Activated naive CD4-positive, alpha-beta T cell treated with anti-CD3 and anti-CD28 coated beads for 36 hours (primary cell): ENCODE data around the gene ZXDC. TPM values are rescaled to one million over a fixed set of nuclear protein-coding genes. Genes with fewer than 3 reads are reported as not detected.

Experiments used
- CTCF ChIA-PET: fragments of 350-600 bp; sonication (Branson Sonifier 250); formaldehyde crosslinking; loops from one replicate; lab custom pipeline; 2021; ENCODE audit warnings: antibody characterized with exemption; lab: Charles Lee
- DNase-seq: peaks from one replicate; pipeline ENCODE4 v3.0.0-alpha.2; 2020
- H3K27ac Mint-ChIP-seq: one replicate; pipeline ENCODE4 v1.8.0; 2021; ENCODE audit warnings: mild to moderate bottlenecking, mixed read lengths
- H3K27me3 Mint-ChIP-seq: one replicate; pipeline ENCODE4 v1.8.0; 2021; ENCODE audit warnings: low read depth, mixed read lengths
- H3K36me3 Mint-ChIP-seq: one replicate; pipeline ENCODE4 v1.8.0; 2021; ENCODE audit warnings: low read depth, mixed read lengths
- H3K4me1 Mint-ChIP-seq: one replicate; pipeline ENCODE4 v1.8.0; 2021; ENCODE audit warnings: low read depth, mixed read lengths
- H3K4me3 Mint-ChIP-seq: one replicate; pipeline ENCODE4 v1.8.0; 2021; ENCODE audit warnings: mild to moderate bottlenecking, moderate library complexity, mixed read lengths
- H3K9me3 Mint-ChIP-seq: one replicate; pipeline ENCODE4 v1.8.0; 2021; ENCODE audit warnings: mixed read lengths
- intact Hi-C: fragments of 100-400 bp; cut with micrococcal nuclease; formaldehyde crosslinking; loops from one replicate; pipeline ENCODE4 v1.15.1; 2023
- total RNA-seq, 2 experiments: library from RNA; stranded (reverse); gene quantifications; one replicate each; pipeline ENCODE4 v1.2.3, GENCODE V29; 2021

The ZXDC gene
- total RNA-seq, 2 experiments from 2014 or later: 23.9 TPM

DNA sequence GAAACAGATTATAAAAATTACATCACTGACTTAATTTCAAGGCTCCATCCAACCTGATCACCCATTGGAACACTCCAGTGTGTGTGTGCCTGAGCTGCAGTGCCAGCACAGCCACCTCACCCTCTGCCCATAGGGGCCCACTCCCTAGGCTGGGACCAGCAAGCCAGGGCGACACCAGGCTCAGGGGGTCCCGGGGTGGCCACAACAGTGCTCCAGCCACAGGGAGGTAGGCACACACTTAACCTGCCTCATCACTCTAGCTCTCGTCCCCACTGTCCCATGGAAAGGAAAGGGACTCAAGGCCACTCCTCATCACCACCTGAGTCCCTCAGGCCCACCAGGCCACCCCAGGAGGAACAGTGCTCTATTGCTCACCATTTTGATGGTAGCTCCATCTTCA is 24.9 kb downstream of the ZXDC start:
- DNase-seq: no peak
- Mint-ChIP-seq H3K9me3 (no peaks in the 10 kb centered on the region), H3K27me3 (no peaks in the 10 kb centered on the region), H3K27ac (no peak overlapping the region), H3K36me3 (peaks cover 6% of the 10 kb centered on the region), H3K4me1 (no peaks in the 10 kb centered on the region), H3K4me3 (no peak overlapping the region)
- intact Hi-C loops: no loop called here
- CTCF ChIA-PET: no interaction called here

DNA sequence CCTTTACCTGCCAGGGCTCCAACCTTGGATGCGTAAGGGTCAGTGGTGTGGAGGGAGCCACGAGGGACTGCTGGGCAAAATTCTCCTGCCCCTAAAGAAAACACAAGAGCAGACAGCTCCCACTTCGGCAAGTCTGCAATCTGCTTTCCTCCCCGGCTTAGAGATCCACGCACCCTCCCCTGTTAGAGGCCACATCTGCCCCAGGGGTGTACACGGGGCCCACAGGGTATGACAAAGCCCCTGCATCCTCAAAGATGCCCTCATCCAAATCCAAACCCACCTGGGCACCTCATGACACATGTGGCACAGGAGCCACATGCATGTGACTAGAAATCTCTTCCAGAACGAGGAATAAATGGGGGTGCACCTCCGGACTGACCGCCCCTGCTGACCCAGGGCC is 25.5 kb downstream of the ZXDC start:
- Mint-ChIP-seq H3K9me3 (no peaks in the 10 kb centered on the region), H3K27ac (no peak overlapping the region), H3K4me3 (no peak overlapping the region), H3K27me3 (no peaks in the 10 kb centered on the region), H3K36me3 (peaks cover 3% of the 10 kb centered on the region), H3K4me1 (no peaks in the 10 kb centered on the region)
- intact Hi-C loops: no loop called here
- no peak for DNase-seq
- CTCF ChIA-PET: no interaction called here

DNA sequence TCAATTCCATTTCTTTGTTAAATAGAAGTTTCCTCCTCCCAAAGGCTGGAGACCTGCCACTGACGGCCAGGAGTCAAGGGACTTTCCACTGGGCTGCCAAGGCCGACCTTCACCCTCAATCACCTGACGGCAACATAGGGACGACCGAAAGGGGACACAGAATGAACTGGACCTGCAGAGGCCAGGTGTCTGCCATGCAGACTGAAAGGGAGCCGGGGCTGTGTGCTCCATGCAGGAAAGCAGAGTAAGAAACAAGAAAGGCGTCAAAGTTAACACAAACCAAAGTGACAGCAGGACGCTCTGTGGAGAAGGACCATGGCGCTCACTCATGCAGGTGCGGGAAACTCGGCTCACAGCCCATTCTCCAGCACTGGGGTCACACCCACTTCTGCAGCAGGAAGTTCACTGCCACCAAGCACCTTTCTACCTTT is 26.1 kb downstream of the ZXDC start:
- peaks cover 3% of the 10 kb centered on the region for H3K36me3 Mint-ChIP-seq
- H3K27ac Mint-ChIP-seq: no peak overlapping the region
- DNase-seq: no peak

DNA sequence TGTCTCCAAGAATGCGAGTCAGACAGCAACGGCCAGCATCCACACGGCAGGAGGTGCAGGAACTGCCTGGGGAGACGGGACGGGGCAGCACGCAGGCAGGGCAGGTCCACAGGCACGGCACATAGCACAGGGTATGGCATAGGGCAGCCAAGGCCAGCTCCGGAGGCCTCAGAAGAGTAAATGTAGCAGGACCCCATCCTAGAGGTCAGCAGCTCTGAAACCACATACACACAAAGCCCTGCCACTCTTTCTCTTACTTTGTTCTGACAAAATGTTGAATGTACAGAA is 26.9 kb downstream of the ZXDC start:
- Mint-ChIP-seq H3K27ac (no peak overlapping the region), H3K36me3 (peaks cover 3% of the 10 kb centered on the region), H3K27me3 (no peaks in the 10 kb centered on the region), H3K4me3 (no peak overlapping the region), H3K9me3 (no peaks in the 10 kb centered on the region), H3K4me1 (no peaks in the 10 kb centered on the region)
- CTCF ChIA-PET: interaction anchor here (0.6 kb wide), 1 partner anchor 13 kb away, joined by 3 read pairs; no protein-coding TSS in a partner anchor
- intact Hi-C loops: no loop called here
- no peak for DNase-seq

More for the DNA sequence above, 26.1 kb downstream of the ZXDC start:
- Mint-ChIP-seq H3K4me1 (no peaks in the 10 kb centered on the region), H3K9me3 (no peaks in the 10 kb centered on the region), H3K4me3 (no peak overlapping the region), H3K27me3 (no peaks in the 10 kb centered on the region)
- CTCF ChIA-PET: no interaction called here
- intact Hi-C loops: no loop called here

DNA sequence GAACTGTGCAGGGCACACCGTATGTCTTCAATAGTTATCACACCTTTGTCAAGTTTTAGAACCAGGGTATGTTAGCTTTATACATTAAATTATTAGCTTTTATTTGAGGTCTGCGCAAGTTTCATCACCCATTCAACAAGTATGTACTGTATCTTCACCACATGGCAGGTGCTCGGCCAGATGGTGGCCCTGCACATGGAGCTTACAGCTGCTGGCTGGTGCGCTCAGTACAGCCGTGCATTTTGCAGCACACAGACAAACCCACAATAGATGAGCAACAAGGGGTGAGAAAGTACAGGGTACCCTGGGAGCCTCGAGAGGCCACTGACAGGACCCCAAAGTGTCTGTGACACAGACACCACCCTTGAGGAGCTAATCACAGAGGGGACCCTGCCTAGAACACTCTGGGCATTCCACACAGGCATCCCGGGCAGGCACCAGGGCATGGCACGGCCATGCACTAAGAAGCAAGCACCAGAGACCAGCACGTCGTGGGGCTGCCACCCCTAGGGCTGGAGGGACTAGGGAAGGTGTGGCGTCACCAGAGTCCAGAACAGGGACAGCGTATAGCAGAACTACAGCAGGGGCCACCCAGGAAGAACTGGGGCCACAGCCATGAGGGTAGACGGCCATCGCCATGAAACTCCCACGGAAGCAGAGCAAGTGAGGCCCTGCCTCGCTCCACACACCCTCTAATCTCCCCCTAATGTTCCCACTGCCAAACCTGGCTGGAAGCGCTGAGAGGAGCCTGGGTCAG is 27.4 kb downstream of the ZXDC start:
- H3K4me3 Mint-ChIP-seq: no peak overlapping the region
- intact Hi-C loops: no loop called here
- no peaks in the 10 kb centered on the region for H3K9me3 Mint-ChIP-seq
- no peak for DNase-seq
- H3K27me3 Mint-ChIP-seq: no peaks in the 10 kb centered on the region
- CTCF ChIA-PET: interaction anchor here (0.6 to 0.7 kb wide), 2 partner anchors 13 to 14 kb away, joined by 3 read pairs; no protein-coding TSS in a partner anchor
- H3K4me1 Mint-ChIP-seq: no peaks in the 10 kb centered on the region
- no peak overlapping the region for H3K27ac Mint-ChIP-seq
- H3K36me3 Mint-ChIP-seq: peaks cover 3% of the 10 kb centered on the region

DNA sequence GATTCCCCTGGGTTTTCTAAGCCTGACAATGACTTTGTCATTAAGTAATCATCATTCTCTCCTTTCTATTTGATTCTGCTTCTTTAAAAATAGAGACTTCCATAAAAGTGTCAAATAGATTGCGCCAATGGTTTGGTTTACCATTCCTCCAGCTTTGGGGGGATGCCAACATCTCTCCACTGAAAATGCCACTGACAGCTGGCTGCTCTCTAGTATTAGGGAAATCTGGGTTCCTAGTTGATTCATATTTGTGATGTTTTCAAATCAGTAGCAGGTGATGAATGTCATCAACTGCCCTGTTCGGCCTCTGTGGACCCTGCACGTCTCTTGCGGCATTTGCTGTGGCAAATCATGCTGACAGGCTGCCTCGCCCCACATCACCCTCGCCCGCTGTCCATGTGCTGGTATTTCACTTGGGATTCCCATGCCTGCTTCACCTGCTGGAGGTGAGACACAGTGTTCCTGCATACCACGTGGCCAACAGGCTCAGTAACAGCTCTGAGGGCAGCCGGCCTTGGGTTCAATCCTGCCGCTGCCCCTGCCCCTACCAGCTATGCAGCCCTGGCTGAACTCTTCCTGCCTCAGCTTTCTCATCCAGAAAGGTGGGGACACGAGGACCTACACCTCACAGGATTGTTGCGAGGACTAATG is 28.1 kb downstream of the ZXDC start:
- no peak overlapping the region for H3K27ac Mint-ChIP-seq
- peaks cover 3% of the 10 kb centered on the region for H3K36me3 Mint-ChIP-seq
- H3K9me3 Mint-ChIP-seq: no peaks in the 10 kb centered on the region
- CTCF ChIA-PET: interaction anchor here (0.7 kb wide), 1 partner anchor 14 kb away, joined by 3 read pairs; no protein-coding TSS in a partner anchor
- intact Hi-C loops: no loop called here
- H3K4me3 Mint-ChIP-seq: no peak overlapping the region
- H3K27me3 Mint-ChIP-seq: no peaks in the 10 kb centered on the region
- no peaks in the 10 kb centered on the region for H3K4me1 Mint-ChIP-seq
- no peak for DNase-seq

DNA sequence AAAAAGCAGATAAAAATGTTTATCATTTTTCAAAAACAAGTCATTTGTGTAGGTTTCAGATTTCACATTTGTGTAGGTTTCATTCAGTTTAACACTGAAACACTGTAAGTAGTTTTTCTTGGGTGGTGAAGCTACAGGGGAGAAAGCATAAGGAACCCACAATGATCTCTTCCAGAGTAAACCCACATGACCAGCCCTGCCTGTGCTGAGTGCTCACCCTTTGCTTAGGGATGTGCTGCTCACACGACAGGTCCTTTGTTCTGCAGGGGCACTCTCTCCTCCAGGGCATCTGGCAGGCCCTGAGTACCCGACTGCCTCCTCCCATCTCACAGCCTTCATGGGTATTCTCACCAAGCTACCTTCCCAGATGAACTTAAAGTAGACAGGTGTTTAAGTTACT is 28.9 kb downstream of the ZXDC start:
- intact Hi-C loops: no loop called here
- Mint-ChIP-seq H3K27ac (no peak overlapping the region), H3K27me3 (no peaks in the 10 kb centered on the region), H3K4me1 (no peaks in the 10 kb centered on the region), H3K9me3 (no peaks in the 10 kb centered on the region), H3K36me3 (peaks cover 3% of the 10 kb centered on the region), H3K4me3 (no peak overlapping the region)
- CTCF ChIA-PET: no interaction called here
- no peak for DNase-seq

DNA sequence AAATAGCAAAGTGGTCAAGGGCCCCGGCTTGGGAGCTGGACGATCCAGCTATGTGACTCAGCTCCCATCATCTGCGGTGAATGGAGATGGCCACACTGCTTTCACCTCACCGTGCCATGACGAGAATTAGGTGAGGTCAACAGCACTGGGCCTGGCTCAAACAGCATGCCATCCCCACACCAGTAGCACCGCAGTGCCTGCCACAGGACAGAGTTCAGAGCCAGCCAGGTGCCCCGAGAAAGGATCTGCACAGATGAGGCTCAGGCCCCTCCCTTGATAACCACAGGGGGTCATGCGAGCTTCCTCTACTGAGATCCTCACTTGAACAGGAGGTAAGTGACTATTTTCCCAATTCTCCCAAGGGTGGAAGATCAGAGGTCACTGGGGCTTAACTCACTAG is 29.4 kb downstream of the ZXDC start:
- H3K4me3 Mint-ChIP-seq: no peak overlapping the region
- no peaks in the 10 kb centered on the region for H3K9me3 Mint-ChIP-seq
- CTCF ChIA-PET: no interaction called here
- H3K36me3 Mint-ChIP-seq: peaks cover 3% of the 10 kb centered on the region
- DNase-seq: no peak
- H3K27me3 Mint-ChIP-seq: no peaks in the 10 kb centered on the region
- intact Hi-C loops: no loop called here
- H3K4me1 Mint-ChIP-seq: no peaks in the 10 kb centered on the region
- no peak overlapping the region for H3K27ac Mint-ChIP-seq

DNA sequence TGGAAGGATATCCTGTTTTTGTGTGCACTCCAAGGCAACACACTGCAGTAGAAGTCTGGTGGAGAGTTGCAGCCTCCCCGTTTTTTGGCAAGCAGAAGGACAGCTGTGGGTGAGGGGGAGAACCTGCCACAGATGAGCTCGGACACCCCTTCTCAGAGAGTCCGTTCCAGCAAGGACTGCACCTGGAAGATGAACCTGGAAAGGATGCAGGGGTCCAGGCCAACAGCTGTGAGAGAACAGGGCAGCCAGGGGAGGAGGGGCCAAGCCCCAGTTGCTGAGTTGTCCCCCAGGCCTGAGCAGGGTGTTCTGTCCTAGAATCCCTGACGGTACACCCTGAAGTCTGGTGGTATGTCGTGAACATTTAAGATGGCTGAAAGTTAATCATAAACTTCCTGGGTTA is 30.2 kb downstream of the ZXDC start:
- no peaks in the 10 kb centered on the region for H3K36me3 Mint-ChIP-seq
- CTCF ChIA-PET: no interaction called here
- H3K9me3 Mint-ChIP-seq: no peaks in the 10 kb centered on the region
- H3K27ac Mint-ChIP-seq: no peak overlapping the region
- DNase-seq: no peak
- intact Hi-C loops: no loop called here
- no peaks in the 10 kb centered on the region for H3K4me1 Mint-ChIP-seq
- H3K4me3 Mint-ChIP-seq: no peak overlapping the region
- no peaks in the 10 kb centered on the region for H3K27me3 Mint-ChIP-seq

DNA sequence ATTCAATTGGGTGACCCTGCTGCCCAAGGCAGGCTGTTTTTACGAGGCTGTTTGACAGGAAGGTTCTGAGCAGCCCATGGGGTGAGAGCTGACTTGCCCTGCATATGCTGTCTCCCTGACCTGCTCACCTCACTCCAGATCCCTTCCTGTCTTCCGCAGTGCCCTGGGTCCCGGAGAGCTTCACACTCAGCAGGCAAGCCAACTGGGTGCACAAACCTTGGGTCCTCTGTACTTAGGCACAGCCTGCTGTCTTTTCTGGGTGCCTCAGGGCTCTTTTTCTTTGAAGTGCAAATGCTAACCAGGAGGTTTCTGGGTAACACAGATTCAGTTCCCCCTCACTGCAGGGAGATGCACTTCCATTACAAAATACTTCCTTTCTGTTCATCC is 32.8 kb downstream of the ZXDC start:
- CTCF ChIA-PET: no interaction called here
- intact Hi-C loops: no loop called here
- Mint-ChIP-seq H3K9me3 (no peaks in the 10 kb centered on the region), H3K27ac (no peak overlapping the region), H3K4me3 (no peak overlapping the region), H3K4me1 (no peaks in the 10 kb centered on the region), H3K36me3 (peaks cover 6% of the 10 kb centered on the region), H3K27me3 (no peaks in the 10 kb centered on the region)
- DNase-seq: no peak

DNA sequence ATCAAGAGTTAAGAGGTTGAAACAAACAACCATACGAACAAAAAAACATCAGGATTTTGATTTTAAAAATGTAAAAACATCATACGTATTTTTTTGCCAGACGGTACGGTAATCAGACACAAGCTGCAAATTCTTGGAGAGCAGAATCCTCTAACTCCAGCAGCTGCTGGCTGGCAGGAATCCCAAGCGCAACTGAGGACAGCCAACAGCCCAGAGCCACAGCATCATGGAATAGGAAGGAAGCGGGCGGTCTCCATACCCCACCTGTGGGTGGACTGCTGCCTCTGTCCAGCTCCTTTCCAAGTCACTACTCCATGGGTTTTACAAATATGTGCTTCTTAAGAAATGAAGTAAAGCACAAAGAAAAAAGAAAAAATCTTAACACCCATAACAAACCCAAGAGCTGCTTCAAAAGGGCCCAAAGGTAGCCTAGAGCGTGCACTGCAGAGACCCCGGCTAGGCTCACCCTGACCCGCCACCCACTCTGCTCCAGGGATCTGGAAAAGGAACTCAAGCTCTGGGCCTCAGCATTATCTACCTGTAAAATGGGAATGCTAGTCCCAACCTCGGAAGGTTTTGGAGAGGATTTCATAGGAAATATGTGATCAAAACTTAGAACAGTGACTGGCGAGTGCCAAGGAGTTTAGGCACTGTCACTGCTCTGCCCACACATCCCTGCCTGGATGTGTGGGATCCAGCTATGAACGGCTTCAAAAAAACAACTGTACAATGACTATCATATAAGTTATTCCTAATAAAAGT is 33.4 kb downstream of the ZXDC start:
- Mint-ChIP-seq H3K36me3 (peaks cover 7% of the 10 kb centered on the region), H3K4me3 (no peak overlapping the region), H3K27me3 (no peaks in the 10 kb centered on the region), H3K27ac (no peak overlapping the region), H3K9me3 (no peaks in the 10 kb centered on the region), H3K4me1 (no peaks in the 10 kb centered on the region)
- intact Hi-C loops: no loop called here
- CTCF ChIA-PET: no interaction called here
- DNase-seq: no peak

DNA sequence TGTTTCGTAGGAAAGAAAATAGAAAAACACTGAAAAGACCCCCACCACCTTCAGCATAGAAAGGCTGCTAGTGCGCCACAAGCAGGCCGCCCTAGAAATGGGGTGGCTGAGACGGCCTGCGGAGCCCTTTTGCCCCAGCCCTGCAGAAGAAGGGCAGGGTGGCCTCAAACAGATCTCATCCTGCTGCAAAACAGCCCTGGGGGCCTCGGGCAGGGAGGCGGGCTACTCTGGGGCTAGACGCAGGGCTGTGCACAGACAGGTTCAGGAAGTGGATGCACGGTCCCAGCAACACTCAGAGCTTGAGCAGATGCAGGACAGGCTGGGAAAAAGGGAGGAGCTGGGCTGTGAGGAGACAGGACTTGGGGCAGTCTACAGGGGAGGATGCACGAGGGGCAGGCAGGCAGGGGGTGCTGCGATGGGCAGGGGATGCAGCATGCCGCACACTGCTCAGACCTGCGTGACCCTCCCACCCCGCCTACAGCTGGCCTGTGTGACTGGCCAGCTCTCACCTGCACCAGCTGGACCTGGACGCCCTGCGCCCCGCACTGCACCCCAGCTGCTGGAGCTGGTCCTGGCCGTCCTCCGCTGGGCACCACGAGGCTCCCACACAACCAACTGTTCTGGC is 34.3 kb downstream of the ZXDC start:
- intact Hi-C loops: no loop called here
- H3K27me3 Mint-ChIP-seq: no peaks in the 10 kb centered on the region

More for the DNA sequence above, 34.3 kb downstream of the ZXDC start:
- Mint-ChIP-seq H3K4me3 (no peak overlapping the region), H3K9me3 (no peaks in the 10 kb centered on the region), H3K27ac (no peak overlapping the region), H3K36me3 (peaks cover 10% of the 10 kb centered on the region), H3K4me1 (no peaks in the 10 kb centered on the region)
- CTCF ChIA-PET: no interaction called here
- DNase-seq: no peak
